Measurements from ENCODE around the gene METRN.

Gene METRN

GRCh38 chr16:707062-707538 lies 7.8 kb upstream of the METRN start:
- no peak for TF ChIP-seq CTCF (conservative IDR thresholded peaks at IDR 0.05; ENCODE audit: control insufficient read depth, insufficient read depth, low read depth, low read length)
- H3K4me3 ChIP-seq (ENCODE audit: control insufficient read depth, low read depth, low read length) = no peak overlapping the region
- DNase-seq (ENCODE audit: low read depth) = no peak

- no peak overlapping the region for H3K4me3 ChIP-seq (ENCODE audit: control insufficient read depth, low read depth, low read length)
- TF ChIP-seq CTCF (conservative IDR thresholded peaks at IDR 0.05; ENCODE audit: control insufficient read depth, insufficient read depth, low read depth, low read length) = no peak
- DNase-seq (ENCODE audit: low read depth) = no peak
Measured at GRCh38 chr16:708019-708418, 6.9 kb upstream of the METRN start.

DNA sequence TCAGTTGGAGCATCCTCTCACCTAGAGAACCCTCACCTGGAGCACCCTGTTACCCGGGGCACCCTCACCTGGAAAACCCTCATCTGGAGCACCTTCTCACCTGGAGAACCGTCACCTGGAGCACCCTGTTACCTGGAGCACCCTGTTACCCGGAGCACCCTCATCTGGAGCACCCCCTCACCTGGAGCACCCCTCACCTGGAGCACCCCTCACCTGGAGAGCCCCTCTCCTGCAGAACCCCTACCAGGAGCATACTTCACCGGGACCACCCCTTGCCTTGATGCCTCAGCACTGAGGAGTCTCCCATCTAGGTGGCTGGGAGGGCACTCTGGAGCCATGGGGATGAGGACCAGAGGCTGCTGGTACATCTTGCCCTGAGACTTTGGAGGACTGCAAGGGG lies 6.0 kb upstream of the METRN start:
- no peak for DNase-seq (ENCODE audit: low read depth)
- no peak for TF ChIP-seq CTCF (conservative IDR thresholded peaks at IDR 0.05; ENCODE audit: control insufficient read depth, insufficient read depth, low read depth, low read length)
- H3K4me3 ChIP-seq (ENCODE audit: control insufficient read depth, low read depth, low read length) = no peak overlapping the region

DNA sequence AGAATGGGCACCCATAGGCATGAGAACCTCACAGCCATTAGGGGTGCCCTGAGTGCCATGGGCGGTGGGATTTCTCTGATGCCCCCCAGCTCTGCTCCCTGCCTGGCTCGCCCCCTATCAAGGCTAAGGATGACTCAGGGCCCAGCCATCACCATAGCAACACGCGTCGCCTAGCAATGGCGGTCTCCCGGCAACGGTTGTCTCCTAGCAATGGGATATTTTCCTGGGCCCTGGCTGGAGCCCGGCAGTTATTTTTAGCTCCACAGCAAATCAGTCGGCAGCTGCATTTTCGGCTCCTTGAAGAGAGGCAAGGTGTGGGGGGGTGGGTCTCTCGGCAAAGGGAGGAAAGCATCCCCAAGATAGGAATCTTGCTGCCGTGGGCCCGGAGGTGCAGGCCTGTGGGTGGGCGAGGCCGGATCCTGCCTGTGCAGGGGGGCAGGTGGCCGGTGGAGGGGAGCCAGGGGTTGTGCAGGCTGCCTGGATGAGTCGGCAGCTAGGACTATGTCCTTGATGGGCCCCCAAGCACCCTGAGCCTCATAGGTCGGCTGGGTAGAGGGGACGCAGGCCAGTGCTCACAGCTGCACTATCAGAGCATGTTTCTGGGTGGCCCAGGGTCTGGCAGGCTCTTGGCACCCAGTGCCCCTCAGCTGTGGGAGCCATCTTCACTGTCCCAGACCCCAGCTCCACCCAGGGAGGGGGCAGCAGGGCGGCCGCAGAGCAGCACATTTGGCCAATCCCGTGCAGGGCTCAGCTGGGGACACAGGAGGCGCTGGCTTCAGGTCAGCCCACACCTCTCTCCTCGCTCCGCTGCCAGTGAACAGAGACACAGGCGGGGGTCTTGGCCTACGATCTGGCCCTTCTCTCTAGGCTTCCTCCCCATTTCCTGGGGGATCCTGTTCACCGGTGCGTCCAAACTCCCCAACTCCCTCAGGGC lies 5.1 kb upstream of the METRN start:
- no peak overlapping the region for H3K4me3 ChIP-seq (ENCODE audit: control insufficient read depth, low read depth, low read length)
- peak; percentile 84 for DNase-seq (ENCODE audit: low read depth)
- no peak for TF ChIP-seq CTCF (conservative IDR thresholded peaks at IDR 0.05; ENCODE audit: control insufficient read depth, insufficient read depth, low read depth, low read length)

DNA sequence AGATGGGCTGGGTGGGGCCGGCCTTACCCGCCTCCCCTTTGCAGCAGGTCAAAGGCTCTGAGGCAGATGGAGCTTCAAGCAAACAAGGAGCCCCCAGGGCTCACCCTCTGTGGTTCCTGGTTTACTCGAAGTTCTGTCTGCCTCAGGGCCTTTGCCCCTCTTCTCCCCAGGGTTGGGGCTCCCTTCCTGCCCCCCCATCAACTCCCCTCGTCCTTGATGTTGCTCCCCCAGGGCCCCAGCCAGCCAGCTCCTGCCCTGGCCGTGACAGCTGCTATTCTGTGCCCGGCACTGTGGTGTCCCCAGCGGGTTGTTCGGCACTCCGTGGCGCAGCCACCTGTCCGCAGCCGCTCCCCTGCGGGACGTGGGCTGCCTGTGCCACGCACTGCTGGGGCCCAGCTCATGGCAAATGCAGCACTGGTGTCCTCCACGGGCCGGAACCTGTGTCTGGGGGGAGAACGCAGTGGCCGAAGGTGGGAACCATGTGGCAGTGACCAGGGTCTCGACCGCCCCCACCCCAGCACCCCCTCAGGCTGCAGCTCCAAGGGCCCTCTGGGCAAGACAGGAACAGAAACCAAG lies 4.3 kb upstream of the METRN start:
- H3K4me3 ChIP-seq (ENCODE audit: control insufficient read depth, low read depth, low read length) = no peak overlapping the region
- TF ChIP-seq CTCF (conservative IDR thresholded peaks at IDR 0.05; ENCODE audit: control insufficient read depth, insufficient read depth, low read depth, low read length) = no peak
- no peak for DNase-seq (ENCODE audit: low read depth)

DNA sequence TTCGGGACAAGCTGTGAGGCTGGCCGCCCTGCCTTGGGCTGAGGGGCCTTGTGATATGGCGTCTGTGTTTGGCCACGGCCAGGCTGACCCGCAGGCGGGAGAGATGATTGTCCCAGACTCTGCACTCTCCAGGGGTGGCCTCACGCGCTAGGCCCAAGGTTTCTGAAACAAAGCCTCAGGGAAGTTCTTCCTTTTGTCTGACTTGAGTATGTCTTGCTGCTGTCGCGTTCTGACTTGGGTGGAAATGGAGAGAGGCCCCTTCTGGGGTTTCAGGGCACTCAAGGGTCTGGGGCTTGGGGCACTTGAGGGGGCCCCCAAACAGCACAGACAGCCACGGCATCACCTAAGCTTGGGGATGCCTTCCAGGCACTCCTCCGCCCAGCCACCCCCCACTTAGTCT lies 3.8 kb upstream of the METRN start:
- DNase-seq (ENCODE audit: low read depth) = no peak
- TF ChIP-seq CTCF (conservative IDR thresholded peaks at IDR 0.05; ENCODE audit: control insufficient read depth, insufficient read depth, low read depth, low read length) = no peak

More for the DNA sequence above, 3.8 kb upstream of the METRN start:
- no peak overlapping the region for H3K4me3 ChIP-seq (ENCODE audit: control insufficient read depth, low read depth, low read length)
